Fibroblast of skin of right quadriceps (primary cell): ENCODE data around the gene BRMS1.
A peak's percentile ranks its signal among the peaks of the same experiment; 100 is the strongest.
"Not testable (repeated sequence)": the region's sequence is repeated elsewhere in the genome, so short reads cannot be mapped to it uniquely, and the experiment has no call there.

Experiments
- DNase-seq: peaks from one replicate; pipeline ENCODE4 v3.0.0-alpha.2; 2013

Gene BRMS1

GRCh38 chr11:66344550-66345315, at the start of gene BRMS1:
TSS of gene BRMS1 (minus strand) at chr11:66345104. CDS start at chr11:66342234, 2,870 bp downstream.
- peak; percentile 96 for DNase-seq

- no peak for DNase-seq
Observed at GRCh38 chr11:66393954-66394353, 49.0 kb upstream of the BRMS1 start.

GRCh38 chr11:66391322-66391721, 46.4 kb upstream of the BRMS1 start:
- DNase-seq: no peak

DNA sequence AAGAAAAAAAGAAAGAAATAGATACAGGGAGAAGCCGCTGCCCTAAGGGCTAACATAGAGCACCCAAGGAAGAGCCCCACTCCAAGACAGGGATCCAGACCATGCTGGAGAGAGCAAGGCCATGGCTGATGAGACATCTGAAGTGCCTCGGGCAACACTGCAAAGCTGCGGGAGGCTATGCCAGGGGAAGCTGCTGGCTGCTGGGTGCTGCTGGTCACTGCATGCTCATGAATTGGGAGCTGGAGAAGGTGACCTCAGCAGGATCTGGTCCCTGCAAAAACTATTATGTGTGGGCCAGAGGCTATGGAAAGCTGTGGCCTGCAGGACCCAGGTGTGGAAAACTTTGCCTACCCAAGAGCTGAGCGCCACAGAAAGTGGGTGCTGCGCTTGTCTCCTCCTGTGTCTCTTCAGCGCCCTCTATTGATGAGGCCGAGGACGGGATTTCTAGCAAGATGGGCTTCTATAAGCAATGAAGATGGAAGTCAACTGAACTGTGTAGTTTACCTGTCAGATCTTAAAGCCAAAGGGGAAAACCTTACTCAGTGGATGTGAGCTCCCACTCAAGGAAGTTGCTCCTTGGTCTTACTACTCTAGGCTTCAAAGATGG, 44.0 kb upstream of the BRMS1 start:
- DNase-seq: peak; percentile 68

- peak; percentile 78 for DNase-seq
Observed at GRCh38 chr11:66386171-66387069, 41.5 kb upstream of the BRMS1 start.

- DNase-seq: not testable (repeated sequence)
Observed at GRCh38 chr11:66384316-66384715, 39.4 kb upstream of the BRMS1 start.

DNA sequence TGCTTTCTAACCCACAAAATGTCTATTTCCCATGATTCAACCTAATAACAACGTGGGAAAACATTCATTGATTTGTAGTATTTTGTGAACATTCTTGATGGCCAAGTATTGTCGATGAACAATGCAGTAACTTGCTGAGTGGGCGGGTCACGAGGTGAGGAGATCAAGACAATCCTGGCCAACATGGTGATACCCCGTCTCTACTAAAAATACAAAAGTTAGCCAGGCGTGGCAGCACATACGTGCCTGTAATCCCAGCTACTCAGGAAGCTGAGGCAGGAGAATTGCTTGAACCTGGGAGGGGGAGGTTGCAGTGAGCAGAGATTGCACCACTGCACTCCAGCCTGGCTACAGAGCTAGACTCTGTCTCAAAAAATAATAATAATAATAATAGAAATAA, 35.4 kb upstream of the BRMS1 start:
- DNase-seq: not testable (repeated sequence)

- DNase-seq: not testable (repeated sequence)
Observed at GRCh38 chr11:66373690-66374287, 28.9 kb upstream of the BRMS1 start.

DNA sequence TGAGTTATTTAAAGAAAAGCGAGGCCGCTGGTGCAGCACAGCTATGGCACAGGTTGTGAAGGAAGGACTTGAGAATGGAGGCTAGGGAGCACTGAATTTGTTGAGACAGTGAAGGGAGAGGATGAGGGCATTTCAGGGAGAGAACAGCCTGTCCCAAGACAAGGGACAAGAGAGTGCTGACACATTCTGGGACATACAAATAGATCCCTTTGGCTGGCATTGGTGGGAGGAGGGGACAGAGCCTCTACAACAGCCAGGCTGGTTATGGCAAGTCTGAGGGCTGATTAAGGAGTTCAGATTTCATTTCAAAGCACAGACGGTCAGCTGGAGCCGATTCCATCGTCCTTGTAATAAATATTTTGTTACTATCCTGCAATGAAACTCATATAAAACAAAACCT, 28.4 kb upstream of the BRMS1 start:
- no peak for DNase-seq

DNA sequence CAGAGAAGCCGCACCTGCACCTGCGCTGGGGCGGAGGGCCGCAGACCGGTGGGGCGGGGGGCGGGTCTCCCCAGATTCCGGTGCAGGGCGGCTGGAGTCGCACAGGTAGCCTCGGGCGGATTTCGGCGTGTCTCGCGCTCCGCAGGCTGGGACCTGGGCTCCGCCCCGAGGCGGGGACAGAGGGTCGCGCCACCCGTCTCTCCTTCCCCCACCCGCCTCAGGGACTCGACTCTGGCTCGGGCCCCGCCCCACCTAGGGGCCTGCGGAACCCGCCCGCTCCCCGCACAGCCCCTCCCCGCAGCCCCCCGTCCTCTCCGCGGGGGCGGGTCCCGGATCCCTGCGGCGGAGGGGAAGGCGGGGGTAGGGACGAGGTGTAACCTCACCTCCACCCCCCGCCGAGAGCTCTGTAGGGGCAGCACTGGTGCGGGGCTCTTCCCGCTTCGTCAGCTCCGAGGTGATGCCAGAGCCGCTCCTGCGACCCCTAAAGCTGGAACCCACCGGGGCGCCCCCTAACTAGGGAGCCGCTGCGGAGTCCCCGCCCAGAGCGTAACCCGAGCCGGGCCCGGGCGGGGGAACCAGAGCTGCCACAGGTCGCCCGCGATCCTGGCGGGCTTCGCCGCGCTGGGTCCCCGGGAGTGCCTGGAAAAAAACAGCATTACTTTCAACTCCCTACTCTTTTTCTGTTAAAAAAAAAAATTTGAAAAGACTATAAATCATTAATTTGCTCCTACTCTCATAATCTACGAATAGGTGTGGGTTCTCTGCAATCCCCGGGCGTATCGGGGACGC, 26.9 kb upstream of the BRMS1 start, which contains the start of gene SLC29A2:
SLC29A2 (minus strand) TSS at position 134 of the 789 bp plus-strand sequence. CDS start 169 bp downstream, outside the sequence.
- no peak for DNase-seq

DNA sequence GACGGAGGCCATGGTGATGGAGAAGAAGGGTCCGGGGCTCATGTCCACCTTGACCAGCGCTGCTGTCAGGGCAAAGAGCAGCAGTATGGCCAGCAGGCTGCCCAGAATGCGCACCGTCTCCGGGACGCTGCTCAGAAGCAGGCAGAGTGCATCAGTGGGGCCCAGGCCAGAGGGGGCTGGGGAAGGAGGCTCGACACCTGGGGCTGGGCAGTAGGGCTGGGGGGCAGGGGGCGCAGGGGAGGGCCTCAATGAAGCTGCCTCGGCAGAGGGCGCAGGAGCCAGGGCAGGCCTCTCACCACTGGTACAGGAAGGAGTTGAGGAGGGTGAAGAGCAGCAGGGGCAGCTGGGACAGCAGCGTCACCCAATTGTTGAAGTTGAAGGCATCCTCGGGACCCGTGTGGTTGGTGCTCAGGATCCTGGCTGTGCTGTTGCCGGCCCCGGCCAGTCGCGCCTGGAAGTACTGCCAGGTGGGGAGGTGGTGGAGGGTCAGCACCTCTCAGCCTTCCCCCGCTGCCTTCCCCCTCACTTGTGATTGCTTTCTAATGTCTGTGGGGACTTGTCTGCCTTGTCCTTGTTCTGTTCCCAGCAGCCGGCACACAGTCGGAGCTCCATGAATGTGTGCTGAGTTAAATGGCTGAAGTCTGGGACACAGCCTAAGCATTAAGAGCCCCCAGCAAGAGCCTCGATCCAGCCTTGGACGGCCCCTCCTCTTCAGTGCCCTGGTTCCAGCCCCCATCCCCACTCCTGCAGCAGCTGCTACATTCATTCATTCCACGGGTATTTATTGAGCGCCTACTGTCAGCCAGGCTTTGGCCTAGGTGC, 24.4 kb upstream of the BRMS1 start:
- DNase-seq: no peak

DNA sequence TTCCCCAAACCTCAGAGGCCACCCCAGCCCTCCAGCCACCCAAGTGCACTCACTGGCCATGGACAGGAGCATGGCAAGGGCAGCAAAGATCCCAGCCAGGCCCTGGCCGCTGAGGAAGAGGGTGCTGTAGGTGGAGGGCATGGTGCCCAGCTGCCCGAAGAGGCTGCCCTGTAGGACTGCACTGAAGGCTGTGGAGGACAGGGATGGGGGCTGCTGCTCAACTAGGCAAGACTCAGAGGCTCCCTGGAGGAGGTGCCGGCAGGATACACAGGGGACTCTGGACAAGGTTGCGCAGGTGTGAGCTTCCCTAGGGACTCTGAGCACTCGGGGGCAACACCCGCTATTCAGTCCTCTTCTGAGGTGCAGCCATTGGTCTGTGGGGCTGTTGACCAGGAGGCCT, 23.6 kb upstream of the BRMS1 start:
- DNase-seq: no peak

DNA sequence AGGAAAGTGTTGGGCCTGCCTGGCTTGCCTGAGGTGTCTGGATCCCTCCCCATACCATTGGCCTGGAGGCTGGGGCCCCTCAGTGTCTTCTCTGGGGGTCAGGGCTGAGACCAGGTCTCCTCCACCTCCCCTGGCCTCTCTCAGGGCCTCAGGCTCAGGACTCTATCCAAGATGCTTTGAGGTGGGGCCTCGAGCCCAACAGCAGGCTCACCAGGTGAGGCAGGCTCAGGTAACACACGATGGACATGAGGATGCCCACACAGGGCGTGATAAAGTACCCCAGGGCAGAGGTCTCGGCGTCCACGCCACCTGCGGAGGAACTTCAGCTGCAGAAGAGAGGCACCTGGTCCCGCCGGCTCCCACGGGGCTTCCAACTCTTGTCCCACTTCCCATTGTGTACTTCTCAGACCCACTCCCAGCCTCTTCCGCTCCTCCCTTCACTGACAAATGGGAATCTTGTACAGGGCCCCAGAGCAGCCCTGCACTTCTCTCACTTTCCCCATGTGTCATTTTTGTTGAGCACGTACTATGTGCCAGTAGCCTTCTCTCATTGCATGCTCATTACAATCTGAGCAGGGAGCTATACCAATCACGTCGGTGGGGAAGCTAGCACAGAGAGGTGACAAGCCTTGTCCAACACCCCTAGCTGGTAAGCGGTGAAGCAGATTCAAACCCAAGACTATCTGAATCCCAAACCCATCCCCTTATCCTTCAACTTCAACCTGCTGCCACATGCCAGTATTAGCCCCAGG, 22.8 kb upstream of the BRMS1 start:
- DNase-seq: no peak

DNA sequence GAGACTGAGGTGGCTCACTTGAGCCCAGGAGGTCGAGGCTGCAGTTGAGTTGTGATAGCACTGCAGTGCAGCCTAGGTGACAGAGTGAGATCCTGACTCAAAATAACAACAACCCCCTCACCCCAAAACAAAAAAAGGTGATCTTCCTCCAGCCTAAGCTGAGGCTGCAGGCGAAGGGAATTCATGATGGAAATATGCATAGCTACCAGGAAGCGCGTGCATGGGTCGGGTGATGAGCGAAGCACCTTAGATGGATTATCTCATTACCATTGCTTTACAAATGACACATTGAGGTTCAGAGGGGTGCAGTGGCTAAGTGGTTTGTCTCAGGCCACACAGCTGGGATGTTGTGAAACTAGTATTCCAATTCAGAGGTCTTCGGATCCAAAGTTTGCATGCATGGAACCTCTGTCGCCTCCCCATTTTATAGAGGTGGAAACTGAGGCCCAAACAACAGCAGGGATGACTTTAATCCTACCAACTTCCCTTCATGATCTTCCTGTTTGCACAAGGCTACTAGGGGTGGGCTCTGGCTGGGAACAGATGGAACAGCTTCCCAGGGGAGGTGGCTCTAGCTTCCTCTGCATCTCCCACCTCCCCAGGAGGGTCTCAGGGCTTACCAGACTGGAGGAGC, 22.1 kb upstream of the BRMS1 start:
- no peak for DNase-seq

DNA sequence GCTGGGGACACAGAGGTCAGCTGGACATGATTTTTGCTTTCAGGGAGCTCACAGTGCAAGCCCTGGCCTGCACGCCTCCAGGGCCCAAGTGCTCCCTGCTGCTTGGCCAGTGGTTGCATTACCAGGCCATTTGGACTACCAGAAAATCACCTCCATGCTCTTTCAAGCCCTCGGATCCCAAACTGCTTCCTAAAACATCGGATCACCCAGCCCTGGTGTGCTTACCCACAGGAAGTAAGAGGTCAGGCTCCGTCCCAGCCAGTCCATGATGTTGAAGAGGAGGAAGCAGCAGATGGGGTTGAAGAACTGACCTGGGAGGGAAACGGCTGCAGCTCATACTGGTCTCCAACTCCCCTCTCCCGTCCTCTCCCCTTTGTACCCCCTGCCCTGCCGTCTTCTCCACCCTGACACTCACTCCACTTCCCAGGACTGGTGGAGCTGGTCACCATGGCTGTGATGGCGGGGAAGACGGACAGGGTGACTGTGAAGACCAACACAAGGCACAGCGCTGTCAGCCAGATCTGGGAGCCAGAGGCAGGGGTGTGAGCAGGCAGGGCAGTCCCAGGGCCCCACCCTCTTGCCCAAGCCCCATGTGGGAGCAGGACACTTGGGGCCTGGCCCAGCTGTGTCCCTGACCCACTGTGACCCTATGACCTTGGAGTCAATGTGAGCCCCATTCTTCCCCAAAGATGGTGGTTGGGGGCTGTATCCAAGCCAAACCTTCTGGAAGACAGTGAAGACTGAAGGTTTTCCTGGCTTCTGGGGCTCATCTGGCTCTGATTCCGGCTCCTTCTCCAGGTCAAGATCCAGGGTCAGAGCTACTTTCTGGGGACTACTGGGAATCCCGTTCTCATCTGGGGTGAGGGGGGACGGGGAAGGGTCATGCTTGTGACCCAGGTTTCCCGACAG, 21.1 kb upstream of the BRMS1 start:
- DNase-seq: no peak

GRCh38 chr11:66365166-66365565, 20.3 kb upstream of the BRMS1 start:
- DNase-seq: no peak

DNA sequence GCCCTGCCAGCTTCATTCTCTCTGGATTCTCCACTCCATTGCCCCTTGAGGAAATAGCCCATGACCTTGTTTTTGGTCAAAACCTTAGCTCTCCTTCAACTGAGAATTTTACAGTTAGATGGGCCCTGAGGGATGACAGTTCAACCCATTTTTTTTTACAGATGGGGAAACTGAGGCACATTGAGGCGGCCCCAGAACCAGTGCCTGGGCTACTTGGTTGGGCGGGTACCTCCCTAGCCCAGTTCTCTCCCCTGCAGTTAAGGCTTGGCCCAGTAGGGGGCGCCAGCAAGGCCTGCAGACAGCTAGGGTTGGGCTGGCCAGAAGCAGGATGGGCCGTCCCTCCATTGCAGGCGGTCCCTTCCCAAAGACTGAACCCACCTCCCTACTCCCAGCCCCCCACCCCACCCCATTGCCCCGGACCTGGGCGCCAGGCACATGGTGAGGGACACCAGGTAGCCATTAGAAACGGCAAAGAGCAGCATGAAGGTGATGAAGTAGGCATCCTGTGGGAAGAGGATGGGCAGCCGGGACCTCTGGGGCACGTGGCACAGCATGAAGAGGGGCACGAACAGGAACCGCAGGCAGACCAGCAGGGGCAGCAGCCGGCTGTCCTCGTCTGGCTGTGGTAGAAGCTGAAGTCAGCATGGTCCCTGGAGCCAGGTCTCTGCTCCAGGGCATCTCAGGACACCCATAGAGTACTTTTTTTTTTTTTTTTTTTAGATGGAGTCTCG, 19.1 kb upstream of the BRMS1 start:
- no peak for DNase-seq

DNA sequence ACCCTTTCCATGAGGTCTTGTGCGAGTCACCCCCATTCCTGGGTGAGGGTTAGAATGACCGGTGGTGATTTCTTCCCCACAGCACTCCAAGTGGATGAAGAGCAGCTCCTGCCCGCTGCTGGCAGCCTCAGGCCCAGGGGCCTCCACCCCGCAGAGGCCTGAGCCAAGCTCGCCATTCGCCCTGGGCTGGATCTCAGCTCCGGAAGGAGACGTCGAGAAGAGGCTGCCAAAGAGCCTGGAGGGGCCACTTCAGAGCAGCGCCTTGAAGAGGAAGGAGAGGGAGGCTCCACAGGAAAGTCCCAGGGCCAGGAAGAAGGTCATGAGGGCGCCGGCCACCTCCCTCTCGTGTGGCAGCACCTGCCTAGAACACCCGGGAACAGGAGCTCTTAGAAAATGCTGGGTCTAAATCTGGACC, 18.3 kb upstream of the BRMS1 start:
- DNase-seq: no peak
